Activated CD8-positive, alpha-beta memory T cell treated with anti-CD3 and anti-CD28 coated beads for 48 hours (primary cell): ENCODE data around the gene LHFPL4.
"Not testable (repeated sequence)": the region's sequence is repeated elsewhere in the genome, so short reads cannot be mapped to it uniquely, and the experiment has no call there.

ENCODE experiments used
- DNase-seq, 3 experiments: peaks; one replicate each; pipeline ENCODE4 v3.0.0-alpha.2; 2020; ENCODE audit warnings: low read depth in 2 of 3, low spot score in 2 of 3

The LHFPL4 gene

DNA sequence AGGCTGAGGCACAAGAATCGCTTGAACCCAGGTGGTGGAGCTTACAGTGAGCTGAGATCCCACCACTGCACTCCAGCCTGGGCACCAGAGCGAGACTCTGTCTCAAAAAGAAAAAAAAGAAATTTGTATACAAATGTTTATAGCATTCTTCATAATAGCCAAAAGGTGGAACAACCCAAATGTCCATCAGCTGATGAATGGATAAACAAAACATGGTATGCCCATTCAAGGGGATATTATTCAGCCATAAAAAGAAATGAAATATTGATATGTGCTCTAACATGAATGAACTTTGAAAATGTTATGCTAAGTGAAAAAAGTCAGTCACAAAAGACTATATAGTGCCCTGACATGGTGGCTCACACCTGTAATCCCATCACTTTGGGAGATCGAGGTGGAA, 11.4 kb downstream of the LHFPL4 start:
- DNase-seq, result no peak

DNA sequence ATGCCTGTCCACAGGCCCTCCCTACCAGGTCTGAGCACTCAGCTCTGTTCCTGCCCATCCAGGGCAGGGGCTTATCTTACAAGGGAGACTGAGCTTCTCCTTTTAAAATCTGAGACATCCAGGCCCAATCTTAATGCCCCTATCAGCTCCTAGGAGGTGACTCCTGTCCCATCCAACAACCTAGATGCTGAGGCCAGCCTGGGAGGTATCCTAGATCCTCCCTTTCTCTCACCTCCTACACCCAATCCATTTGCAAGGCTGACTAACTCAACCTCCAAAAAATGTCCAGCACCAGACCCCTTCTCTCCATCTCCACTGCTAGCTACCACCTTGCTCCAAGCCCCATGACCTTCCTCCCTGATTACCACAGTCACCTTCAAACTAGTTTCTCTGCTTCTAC, 17.4 kb downstream of the LHFPL4 start:
- no peak for DNase-seq

DNA sequence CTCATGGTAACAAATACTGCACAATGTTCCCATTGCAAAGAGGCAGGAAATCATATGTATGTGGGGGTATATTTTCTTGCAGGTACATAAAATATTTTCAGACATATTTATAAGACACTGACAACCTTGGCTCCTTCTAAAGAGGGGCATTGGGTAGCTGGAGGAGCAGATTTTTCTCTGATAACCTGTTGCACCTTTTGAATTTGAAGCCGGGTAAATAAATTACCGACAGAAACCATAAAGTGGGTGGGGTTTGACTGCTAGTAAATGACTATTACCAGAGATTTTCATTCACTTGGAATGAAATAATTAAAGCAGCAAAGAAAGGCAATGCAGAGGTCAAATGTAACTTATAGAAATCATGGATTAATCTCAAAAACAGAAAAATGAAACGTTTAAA, 19.2 kb downstream of the LHFPL4 start:
- no peak for DNase-seq

GRCh38 chr3:9525078-9525477, 28.5 kb downstream of the LHFPL4 start:
- no peak for DNase-seq

GRCh38 chr3:9514956-9515355, 38.7 kb downstream of the LHFPL4 start:
- no peak for DNase-seq

DNA sequence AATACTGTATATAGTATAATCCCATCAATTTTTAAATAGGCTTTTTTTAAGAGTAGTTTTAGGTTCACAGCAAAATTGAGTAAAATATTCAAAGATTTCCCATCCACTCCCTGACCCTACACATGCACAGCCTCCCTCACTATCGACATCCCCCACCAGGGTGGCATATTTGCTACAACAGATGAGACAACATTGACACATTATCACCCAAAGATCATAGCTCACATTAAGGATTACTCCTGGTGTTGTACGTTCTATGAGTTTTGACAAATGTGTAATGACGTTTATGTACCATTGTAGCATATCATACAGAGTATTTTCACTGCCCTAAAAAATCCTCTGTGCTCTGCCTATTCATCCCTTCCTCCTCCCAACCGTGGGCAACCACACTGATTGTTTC, 39.3 kb downstream of the LHFPL4 start:
- DNase-seq, result no peak

DNA sequence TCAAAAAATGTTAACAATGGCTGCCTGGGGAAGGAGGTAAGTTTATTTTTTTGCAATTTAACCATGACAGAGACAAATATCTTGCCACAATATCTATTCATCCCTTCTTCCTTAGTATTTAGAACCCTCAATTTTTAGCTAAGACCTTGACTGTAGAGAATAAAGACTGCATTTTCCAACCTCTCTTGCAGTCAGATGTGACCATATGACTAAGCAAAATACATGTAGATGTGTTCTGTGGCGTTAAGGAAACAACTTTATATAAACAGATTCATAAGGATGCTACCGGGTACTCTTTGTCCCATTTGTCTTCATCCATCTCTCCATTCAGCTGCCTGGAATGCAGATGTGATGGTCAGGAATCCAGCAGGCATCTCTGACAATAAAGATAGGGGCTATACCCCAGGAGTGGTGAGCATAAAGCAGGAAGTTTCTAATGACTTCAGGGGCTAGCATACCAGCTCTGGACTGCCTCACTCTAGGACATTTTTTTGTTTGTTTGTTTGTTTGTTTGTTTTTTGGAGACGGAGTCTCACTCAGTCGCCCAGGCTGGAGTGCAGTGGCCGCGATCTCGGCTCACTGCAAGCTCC, 41.1 kb downstream of the LHFPL4 start:
- DNase-seq, result no peak

DNA sequence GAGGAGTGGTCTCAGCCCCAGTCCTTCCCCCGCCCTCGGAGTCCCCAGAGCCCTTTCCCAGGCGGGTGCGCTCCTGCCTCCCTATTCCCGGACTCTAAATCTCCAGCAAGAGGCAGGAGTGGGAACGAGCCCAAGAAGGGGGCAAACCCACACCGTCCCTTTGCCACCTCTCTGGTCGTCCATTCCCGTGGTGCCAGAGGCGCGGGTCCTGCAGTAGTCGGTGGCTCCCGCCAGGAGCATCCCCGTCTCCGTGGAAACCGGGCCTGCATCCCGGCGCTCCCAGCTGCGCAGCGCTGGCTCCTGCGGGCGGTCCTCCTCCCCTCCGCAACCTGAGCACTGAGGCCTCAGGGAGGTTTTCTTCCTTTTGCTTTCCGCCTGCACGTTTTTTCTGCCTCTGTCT, 44.8 kb downstream of the LHFPL4 start:
- DNase-seq, result no peak

DNA sequence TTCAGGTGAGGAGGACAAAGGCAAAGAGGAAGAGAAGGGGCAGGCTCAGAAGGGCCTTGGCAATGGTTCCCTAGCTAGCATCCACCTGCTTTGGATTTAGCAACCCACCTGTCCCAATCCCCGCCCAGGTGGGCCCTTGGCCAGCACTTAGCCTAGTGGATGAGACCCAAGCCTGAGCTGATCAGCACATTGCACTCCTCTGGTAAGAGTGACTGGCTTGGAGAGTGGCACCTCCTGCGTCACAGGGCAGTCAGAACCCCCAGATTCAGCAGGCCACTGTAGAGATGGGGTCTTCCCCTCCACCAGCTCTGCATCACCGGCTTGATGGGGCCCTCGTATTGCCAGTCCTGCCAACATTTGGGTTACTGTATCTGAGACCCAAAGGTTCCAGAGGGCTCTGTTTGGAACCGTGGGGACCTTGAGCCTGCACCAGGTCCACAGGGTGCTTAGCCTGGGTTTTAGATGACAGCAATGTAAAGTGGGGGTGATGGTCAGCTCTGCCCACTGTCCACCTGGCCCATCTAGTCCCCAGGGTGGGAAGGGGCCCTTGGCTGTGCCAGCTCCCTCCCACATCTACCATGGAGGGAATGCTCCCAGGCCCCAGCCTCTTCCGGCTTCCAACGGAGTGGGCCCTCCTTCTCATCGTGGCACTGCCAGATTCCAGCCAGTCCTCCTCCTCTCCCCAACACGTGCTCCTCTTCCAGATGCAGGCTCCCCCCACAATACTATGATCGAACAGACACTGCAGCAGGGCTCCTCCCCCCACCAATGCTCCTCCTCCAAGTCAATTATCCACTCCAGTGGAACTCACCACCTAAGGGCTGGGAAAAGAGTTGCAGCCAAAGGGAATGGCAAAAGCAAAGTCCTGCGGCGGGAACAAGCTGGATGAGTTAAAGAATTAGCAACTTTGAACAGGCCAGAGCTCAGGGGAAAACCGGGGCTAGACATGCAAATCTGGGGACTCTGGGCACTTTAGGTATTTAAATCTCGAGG, 45.7 kb downstream of the LHFPL4 start:
- DNase-seq, result no peak

DNA sequence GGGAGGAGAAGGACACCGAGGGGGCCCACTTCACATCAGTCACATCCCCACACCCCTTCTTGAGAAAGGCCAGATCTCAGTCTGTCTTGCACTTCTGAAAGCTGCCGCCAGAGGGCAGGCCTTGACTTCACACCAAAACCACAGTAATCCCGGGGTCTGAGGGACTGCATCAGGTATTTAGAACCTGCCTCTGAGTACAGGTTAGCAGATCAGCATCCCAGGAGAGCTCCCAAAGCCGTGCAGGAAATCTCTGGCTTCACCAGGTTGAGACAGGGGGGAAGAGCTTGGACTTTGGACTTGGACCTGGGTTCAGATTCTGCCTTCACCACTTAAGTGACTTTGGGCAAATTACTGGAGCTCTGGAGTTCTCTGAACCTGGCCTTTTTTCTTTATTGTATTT, 50.3 kb downstream of the LHFPL4 start:
- peak; percentile 36 to 70 (median 55) for DNase-seq

DNA sequence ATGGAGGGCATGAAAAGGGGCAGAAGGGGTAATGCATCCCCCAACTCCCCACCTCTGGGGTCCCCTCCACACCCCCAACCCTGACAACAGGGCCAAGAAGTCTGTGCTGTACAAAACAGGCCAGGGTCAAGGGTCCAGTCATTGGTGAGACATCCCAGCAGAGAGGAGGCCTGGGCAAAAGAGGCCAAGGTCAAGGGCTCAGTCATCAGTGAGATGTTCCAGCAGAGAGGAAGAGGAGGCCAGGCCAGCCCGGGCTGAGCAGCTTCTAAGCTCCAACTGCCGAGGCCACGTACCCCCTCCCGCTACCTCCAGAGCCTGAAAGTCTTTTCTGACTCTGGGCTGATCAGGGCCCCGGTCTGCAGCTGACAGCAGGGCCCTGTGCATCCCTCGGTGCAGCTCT, 52.4 kb downstream of the LHFPL4 start:
- DNase-seq, result no peak

DNA sequence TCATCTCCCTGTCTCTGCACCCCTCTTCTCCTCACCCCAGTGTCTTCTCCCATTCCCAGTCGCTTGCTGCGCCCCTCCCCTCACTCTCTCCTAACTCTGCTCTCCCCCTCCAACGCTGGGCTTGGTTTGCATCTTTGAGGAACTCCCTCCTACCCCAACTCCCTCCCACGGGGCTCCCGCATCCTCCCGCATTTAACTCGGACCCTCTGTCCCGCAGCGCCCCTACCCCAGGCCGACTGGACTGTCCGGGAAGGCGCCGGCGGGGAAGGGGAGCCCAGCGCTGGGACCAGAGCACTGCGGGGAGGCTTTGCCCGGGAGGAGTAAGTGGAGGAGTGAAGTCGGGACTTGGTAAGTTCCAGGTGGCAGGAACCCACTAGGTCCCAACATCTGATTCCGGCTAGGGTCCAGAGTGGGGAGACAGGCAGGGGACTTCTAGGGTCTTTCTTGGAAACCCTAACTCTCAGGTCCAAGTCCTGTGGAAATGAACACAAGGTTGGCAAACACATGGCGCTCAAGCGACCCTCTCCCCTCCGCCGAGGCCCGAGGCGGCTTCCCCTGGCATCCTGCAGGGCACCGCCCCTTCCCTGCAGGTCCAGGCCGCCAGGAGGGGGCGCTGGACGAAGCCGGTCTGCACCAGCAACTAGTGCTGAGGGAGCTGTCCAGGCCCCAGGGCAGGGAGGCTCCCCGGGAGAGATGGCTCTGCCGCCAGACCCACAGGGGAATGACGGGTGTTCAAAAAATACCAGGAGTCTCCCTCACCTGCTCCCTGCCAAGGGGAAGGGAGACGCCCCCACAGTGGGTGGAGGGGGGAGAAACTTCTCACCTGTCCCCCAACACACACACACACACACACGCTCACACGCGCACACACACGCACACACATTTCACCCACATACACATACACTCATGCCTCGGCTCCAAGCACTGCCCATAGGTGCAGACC, 53.2 kb downstream of the LHFPL4 start:
- peak; percentile 26 to 56 (median 49) for DNase-seq

DNA sequence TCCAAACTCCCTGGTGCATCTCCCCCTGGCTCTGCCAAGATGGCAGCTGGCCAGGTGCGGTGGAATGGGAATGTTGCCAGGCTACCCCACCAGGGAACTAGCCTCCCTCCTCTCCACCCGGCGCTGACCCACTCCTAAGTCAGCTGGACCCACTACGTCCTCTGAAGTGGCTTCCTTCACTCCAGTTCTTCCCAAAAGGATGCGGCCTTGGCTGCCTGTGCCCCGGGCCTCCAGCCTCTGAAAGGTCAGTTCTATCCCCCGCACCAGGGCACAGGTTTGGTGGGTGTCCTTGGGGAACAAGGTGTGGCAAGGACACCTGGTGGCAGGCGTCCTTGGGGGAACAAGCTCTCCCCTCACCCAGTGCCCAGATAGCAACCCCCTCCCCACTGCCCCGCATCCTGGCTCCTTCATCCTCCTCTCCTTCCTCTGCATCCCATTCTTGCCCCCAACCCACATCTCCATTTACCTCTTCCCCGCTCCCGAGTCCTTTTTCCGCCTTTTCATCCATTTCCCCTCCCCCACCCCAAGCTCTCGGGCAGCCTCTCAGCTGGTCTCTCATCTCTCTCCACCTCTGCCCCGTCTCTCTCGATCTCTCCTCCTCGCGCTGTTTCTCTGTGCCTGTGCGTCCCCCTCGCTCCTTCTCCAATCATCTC, 54.0 kb downstream of the LHFPL4 start:
- DNase-seq, result no peak

GRCh38 chr3:9498781-9499180, 54.8 kb downstream of the LHFPL4 start:
- no peak for DNase-seq

DNA sequence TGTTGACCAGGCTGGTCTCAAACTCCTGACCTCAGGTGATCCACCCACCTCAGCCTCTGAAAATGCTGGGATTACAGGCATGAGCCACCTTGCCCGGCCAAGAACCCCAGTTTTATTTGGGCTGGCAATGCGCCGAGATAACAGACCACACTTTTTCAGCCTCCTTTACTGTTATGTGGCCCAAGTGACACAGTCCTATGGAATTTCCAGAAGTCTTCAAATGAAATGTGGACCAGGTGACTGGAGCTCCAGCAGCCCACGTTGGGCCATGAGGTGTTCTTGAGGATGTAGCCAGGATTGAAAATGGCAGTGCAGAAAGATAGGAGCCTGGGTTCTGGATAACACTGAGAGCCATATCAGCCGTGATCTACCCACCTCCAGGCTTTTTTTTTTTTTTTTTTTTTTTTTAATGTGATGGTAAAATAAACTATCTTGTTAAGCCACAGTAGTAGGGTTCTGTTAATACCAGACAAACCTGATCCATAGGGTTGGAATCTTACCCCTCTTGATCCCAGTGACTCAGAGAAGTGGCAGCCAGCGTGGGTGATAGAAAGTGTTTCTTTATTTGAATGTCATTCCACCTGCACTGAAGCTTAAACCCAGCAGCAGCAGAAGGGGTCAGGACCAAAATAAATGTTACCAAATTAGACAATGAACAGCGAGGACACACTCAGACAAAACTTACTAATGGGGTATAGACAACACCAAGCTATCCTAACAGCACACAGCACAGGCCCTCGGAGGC, 55.6 kb downstream of the LHFPL4 start:
- DNase-seq, result no peak

GRCh38 chr3:9496893-9497292, 56.7 kb downstream of the LHFPL4 start:
- DNase-seq, result no peak

- not testable (repeated sequence) for DNase-seq
Observed at GRCh38 chr3:9494036-9494435, 59.6 kb downstream of the LHFPL4 start.

GRCh38 chr3:9491506-9491905, 62.1 kb downstream of the LHFPL4 start:
- no peak for DNase-seq

- no peak for DNase-seq
Observed at GRCh38 chr3:9485248-9485647, 68.4 kb downstream of the LHFPL4 start.

- DNase-seq, result no peak
Observed at GRCh38 chr3:9480265-9480664, 73.4 kb downstream of the LHFPL4 start.
